Measurements from ENCODE around the gene PUSL1.

The PUSL1 gene

DNA sequence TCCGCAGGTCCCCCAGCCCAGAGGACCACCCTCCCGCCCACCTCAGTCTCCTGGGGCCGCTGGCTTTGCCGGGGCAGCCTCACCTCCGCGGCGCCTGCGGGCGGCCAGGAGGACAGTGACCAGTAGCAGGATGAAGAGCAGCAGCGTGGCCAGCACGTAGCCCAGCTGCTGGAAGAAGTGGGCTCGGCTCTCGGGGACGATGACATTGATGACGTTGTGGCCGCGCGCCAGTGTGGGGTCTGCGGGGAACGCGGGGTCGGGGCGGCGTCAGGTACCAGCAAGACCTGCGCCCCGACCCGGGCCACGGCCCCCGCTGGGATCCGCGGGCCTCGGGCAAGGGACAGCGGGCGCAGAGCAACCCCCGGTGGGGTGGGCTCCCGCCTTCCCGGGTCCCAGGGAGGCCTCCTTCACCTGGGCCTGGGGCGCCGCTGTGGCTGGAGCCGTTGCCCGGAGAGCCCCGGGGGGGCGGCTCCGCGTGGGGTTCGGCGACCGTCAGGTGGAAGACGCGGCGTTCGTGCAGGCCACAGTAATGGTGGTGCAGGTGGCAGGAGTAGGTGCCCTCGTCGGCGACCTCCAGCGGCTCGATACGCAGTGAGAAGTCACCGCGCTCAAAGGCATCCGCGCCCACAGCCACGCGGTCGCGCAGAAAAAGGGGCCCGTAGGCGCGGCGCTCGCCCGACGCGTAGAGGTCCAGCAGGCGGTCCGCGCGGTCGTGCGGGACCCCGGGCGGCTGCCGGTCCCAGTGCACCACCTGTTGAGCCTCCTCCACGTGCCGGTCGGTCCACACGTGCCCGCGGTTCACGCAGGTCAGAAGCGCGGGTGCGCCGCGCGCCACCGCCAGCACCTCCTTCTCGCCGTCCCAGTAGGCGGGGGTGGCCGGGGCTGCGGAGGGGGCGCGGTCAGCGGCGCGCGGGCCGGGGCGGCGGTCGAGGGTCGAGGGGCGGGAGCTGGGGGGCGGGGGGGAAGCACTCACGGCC, 46.2 kb downstream of the PUSL1 start:
- no peak for DNase-seq (ENCODE audit: low spot score)

DNA sequence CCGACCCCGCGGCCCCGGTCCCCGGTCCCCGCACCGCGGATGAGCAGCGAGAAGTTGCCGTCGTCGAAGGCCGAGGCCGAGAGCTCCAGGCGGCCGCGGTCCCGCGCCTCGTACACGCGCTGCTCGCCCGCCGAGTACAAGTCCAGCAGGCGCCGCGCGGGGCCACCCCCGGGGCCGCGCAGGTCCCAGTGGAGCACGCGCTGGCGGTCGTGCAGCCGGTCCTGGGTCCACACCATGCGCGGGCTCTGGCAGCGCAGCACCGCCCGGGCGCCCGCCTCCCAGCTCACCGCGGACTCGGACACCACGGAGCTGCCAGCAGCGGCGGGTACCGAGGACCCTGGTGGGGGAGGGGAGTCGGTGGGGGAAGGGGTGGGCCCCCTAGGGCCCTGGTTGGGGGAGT, 47.0 kb downstream of the PUSL1 start:
- DNase-seq (ENCODE audit: low spot score), result no peak

DNA sequence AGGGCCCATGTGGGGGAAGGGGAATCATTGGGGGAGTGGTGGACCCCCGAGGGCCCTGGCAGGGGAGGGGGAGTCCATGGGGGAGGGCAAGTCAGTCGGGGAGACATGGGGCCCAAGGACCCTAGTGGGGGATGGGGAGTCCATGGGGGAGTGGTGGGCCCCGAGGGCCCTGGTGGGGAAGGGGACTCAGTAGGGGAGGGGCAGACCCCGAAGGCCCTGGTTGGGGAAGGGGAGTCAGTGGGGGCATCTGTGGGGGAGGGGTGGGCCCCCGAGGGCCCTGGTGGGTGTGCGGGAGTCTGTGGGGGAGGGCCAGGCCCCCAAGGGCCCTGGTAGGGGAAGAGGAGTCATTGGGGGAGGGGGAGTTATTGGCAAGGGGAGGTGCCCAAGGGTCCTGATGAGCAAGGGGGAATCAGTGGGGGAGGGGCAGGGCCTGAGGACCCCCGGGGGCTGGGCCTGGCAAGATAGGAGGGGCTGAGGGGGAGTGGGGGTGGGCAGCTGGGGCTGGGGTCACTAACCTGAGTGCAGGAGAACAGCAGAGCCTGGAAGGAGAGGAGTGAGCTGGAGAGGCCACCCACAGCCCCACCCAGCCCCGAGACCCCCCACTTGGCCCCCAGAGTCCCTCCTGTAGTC, 47.9 kb downstream of the PUSL1 start:
- no peak for DNase-seq (ENCODE audit: low spot score)

DNA sequence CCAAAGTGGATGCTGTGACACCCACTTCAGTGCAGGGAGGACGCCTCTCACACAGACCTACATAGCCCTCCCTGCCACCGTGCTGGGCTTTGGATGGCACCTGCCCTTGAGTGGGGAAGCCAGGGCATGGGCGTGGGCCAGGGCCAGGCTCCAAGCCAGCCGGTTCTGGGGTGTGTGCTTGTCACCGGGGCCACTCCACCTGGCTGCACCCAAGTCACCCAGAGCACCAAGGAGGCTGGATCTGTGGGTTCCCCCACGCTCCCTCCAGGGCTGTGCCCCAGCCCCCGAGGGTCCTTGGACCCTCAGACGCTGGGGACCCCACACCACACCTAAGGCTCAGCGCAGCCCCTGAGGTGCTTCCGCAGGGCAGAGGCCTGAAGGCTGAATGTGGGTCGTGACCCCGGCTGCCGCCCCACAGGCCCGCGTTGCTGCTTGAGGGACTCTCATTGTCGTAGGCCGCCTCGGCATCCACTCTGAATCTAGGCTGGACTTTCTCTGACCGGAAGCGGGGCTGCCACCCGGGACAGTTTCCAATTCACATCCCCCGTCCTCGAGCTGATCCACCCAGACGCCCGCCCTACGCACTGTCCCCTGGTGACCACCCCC, 48.5 kb downstream of the PUSL1 start:
- DNase-seq (ENCODE audit: low spot score), result no peak

DNA sequence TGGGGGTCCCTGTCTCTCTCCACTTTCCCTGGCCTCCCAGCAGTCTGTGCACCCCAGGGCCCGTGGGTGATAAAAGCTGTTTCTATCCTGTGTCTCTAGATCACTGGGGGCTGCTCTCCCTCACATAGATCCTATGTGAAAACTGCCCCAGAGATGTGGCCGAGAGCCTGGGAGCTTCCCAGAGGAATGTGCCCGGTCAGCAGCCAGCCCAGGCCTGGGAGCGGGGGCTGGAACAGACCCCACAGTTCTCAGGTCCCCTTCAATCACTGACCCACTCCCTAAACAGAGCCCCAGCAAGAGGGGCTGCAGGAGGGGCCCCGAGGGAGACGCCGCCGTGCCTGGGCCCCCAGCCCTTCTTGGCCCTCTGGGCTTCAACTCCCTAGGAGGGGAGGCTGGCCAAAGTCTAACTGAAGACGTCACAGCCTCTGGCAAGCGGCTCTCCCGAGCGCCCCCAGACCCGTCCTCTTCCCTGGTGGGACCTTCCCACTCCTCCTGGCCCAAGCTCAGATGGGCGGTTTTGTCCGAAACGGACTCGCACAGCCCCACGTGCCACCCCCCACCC, 49.6 kb downstream of the PUSL1 start:
- DNase-seq (ENCODE audit: low spot score), result no peak

DNA sequence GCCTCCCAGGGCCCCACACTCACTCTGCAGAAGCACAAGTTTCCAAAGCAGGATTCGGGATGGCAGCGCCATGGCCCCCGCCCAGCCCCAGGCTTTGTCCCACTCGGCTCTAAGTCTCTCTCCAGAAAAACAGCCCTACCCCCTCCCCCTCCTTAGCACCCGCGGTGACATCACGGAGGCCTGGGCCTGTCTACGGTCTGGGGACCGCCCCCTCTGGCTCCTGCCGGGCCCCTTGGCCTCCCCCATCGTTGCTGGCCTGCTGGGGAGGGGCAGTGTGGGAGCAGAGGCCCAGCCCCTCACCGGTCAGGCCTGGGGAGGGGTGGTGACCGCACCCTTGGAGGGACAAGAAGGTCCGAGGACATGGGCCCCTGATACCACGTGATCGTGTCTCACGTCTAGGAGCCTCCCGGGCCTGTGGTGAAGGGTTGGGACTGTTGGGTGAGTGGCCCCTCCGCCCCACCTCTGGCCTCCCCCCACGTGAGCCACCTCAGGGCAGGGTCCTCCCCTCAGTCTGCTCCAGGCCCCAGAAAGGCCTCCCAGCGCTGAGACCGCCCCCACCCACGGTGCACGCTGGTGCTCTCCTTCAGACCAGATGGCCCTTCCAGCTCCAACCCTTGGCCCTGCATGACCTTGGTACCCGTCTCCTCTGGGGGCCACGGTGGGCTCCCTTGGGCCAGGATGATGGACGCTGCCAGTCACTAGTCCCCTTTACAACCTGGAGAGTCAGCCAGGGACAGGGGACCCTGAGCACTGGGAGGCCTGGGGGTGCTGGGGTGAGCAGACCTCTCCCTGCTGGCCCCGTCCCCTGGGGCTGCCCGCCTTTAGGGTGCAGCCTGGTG, 50.3 kb downstream of the PUSL1 start, which contains the start of gene MXRA8:
TSS of gene MXRA8 (minus strand) at position 123 of the 839 bp plus-strand sequence. CDS start at position 72, 51 bp downstream.
- no peak for DNase-seq (ENCODE audit: low spot score)

DNA sequence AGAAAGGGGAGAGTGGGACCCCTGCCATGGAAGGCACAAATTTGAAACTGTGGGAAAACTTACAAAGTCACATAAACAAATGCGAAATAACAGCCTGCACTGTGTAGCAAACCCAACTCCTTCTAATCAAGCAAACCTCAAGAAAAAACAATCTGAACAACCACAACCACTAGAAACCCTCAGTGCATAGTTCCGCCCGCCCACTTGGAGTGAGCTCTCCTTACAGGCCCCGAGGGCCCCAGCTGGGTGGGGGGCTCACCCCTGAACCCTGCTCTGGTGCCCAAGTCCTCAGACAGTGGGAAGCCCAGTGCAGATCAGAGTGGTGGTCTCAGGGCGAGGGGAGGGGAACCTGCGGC, 50.9 kb downstream of the PUSL1 start:
- DNase-seq (ENCODE audit: low spot score), result no peak

DNA sequence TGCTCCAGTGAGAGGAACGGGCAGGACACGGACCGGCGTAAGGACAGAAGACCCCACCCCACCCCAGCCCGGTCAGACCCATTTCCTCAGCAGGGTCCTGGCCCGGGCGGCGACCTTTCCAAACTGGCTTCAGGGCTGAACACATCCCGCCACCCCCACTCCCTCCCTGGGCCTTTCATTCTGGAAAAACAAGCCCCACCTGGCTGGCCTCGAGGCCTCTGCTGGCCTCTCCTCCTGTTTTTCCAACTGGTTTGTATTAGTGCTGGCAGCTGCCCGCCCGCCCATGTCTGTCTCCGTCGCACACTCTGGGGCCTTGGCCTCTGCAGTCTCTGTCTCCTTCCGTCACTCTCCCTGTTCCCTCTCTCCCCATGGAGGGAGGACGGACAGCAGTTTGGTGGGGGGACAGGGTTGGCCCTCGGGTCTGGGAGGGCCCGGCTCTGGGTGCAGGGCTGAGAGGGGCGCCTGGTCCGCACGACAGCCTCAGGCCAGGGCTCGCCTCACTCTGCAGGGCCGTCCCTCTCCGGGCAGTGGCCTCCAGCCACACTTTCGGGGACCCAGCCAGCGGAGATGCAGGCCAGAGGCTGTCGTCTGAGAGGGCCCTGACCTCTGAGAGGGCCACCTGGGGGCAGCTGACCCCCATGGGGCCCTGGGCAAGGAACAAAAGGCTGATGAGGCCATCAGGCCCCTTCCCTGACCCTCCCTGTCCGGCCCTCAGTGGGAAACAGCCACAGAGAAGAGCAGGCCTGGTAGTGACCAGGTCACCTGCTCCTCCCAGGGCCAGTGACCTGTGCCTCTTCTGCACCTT, 51.5 kb downstream of the PUSL1 start:
- DNase-seq (ENCODE audit: low spot score), result no peak

DNA sequence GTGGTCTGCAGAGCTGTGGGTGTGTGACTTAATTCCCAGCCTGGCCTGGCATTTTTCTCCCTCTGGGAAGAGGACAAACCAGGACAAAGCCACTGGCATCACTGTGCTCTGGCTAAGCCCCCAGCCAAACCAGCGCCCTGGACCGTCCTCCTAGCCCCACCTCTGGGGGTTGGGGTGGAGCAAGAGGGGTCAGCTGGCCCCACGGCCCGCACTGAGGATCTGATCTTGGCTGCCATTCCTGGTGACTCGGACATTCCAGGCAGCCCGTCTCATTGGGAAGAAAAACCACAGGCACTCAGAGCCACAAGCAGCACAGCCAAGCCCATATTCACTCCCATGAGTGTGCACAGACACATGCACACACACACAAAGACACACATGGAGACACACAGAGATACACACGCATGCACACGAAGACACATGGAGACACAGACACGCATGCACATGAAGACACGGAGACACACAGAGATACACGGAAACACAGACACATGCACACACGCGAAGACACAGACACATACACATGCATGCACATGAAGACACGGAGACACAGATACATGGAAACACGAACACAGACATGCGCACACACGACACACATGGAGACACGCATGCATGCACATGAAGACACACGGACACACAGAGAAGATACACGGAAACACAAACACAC, 52.2 kb downstream of the PUSL1 start:
- peak; percentile 62 for DNase-seq (ENCODE audit: low spot score)
